Activated naive CD4-positive, alpha-beta T cell (primary cell): ENCODE results near the gene MYO10.

Experiments
- DNase-seq, 4 experiments: peaks; one replicate each; lab custom pipeline; 2025; lab: John Stamatoyannopoulos, UW

MYO10 gene

GRCh38 chr5:16943846-16944678 lies 8.0 kb upstream of the MYO10 start:
- no peak for DNase-seq

DNA sequence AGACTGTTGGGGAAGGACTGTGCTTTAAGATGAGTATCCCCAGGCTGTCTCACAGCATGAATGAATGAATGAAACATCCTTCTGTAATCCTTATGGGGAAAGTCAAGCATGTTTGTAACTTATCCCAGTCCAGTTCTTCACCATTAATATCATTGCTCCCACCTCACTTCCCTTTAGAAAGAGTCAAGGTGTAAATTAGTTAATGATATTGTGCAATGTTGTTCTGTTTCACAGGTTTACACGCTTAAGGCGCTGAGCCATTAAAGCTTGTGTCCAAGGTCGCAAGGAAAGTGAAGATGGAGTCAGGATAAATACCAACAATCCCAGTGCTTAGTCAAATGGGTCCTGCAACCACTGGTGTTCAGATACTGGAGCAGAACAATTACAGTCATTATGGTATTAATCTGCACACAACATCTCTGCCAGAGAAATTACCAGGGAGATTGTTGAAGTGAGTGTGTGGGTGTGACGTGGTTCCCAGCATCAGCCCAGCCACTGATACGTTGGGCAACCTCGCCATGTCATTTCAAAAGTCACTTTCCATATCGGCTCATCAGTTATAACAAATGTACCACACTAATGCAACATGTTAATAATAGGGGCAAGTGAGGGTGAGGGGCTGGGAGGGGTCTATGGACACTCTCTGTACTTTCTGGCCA lies 1.5 kb upstream of the MYO10 start:
- DNase-seq, result no peak

GRCh38 chr5:16936989-16937438 lies 926 bp upstream of the MYO10 start:
- DNase-seq, result no peak

DNA sequence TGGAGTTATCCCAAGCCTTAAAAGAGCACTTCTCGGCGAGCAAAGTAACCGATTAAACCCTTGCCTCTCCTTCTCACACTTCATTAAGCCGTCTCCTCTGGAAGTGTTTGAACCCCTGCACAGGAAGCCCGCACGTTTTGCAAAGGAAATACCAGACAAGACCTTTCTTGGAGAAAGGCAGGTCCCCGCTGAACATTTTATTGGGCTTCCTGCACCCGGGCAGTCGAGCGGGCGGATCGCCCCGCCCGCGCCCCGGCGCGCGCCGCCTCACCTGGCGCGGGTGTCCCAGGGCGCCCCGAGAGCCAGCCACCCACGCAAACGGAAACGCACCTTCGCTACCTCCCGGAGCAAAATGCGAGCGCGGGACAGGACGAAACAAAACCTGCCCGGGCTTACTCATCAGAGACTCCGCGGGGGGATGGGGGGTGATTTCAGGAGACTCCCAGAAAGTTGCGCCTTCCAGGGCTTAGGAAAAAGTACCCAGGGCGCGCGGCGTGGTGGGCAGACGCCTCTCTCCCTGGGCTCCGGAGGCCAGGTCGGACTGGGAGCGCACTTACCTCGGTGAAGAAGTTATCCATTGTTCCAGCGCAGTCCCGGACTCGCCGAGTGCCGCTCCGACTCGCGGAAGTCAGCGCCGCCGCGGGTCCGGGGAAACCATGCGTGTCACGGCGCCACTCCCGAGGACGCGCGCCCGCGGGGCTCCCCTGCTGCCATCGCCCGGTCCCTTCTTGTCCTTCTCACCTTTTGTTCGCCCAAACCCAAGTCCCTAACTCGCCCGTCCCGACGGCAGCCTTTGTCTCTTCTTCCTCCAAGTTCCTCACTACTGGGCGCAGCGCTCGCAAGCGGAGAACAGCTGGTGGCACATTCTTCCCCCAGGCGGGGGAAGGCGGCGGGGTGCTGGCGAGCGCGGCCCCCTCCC lies 598 bp downstream of the MYO10 start:
- DNase-seq, result no peak

GRCh38 chr5:16934677-16935153 lies 1.4 kb downstream of the MYO10 start:
- no peak for DNase-seq

DNA sequence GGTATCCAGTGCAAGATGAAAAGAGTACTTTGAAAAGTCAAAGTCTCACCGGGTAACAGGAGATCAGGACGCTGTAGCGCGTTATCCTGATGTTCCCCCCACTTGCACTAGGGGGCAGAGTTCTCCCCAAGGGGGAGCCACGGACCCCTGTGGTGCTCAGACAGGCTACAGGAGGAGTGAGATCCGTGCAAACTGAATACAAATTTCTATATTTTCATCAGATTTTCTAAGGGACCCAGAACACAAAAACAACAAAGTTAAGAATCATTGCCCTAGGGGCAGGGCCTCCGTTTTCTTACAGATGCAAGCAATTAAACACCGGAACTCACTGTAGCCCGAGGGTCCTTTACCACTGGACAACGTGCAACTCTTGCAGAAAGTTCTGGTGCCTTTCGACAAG lies 2.0 kb downstream of the MYO10 start:
- DNase-seq, result no peak

- no peak for DNase-seq
Measured at GRCh38 chr5:16933337-16933736, 2.8 kb downstream of the MYO10 start.

DNA sequence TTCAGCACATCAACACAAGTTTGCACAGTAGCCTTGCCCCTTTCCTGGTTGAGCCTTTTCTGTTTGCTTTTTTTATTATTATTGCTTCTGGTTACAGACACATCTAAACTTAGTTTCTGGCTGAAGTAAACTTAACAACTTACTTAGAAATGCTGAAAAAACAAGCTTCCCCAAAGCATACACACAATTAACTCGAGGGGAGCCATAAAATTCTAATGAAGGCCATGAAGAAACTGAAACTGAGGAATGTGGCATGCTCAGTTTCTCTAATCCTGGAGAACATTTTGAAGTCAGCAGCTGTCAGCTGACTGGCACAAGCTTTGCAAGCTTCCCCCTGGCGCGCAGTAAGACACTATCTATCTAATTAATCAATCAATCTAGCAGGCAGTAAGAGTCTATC lies 3.7 kb downstream of the MYO10 start:
- DNase-seq, result no peak

- no peak for DNase-seq
Measured at GRCh38 chr5:16931334-16932110, 4.6 kb downstream of the MYO10 start.

DNA sequence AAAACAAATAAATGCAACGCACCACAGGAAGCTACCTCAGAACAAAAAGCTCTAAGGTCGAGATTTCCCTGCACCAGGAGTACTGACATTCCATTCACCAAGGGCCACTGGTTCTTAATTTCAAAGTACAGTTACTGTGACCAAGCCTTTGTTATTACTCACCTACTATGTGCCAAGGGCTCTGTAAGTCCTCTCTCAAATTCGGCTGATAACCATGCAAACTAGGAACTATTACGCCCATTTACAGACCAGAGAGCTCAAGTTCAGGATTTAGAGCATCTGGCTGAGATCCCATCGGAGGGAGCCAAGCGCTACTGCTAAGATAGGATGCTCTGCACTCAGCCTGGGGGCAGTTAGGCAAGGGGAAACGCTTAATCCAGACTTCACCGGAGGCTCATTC lies 5.6 kb downstream of the MYO10 start:
- DNase-seq, result no peak

DNA sequence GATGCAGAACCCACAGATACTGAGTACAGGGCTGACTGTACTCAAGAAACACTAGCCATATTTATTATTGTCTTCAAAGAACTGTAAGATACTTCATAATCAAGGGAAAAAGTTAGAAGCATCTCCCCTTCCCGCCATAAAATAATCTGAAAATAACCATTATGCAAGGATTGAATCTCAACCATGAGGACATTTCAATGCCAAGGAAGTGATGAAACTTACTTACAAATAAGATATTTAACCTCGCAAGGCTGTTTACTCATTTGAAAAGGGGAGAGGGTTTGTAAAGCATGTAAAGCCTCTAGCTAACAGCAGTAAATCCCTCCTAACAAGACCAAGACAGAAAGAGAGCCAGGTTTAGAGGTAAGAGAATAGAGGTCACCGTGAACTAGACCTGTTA lies 6.3 kb downstream of the MYO10 start:
- no peak for DNase-seq

DNA sequence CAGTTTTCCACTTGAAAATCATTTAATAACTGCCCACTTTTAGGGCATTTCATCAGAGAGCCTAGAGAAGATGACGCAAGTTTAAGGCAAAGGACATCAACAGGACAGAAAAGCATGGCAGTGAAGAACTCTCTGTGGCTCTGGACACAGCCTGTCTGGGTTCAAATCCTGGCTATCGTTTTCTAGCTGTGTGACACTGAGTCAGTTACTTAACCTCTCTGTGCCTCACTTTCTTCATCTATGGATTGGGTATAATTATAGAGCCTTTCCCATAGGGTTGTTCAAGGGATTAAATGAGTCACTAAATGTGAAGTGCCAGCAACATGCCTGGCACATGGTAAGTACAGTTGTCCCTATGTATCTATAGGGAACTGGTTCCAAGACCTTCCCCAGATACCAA lies 6.7 kb downstream of the MYO10 start:
- DNase-seq, result no peak

GRCh38 chr5:16927613-16928012 lies 8.5 kb downstream of the MYO10 start:
- no peak for DNase-seq

DNA sequence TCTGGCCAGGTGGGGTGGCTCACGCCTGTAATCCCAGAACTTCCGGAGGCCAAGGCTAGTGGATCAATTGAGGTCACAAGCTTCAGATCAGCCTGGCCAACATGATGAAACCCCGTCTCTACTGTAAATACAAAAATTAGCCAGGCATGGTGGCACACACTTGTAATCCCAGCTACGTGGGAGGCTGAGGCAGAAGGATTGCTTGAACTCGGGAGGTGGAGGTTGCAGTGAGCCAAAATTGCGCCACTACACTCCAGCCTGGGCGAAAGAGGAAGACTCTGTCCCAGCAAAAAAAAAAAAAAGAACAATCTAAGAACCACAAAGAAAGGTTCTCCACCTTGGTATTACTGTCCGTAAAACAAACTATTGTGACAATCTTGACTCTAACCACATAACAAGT lies 9.7 kb downstream of the MYO10 start:
- DNase-seq, result no peak

DNA sequence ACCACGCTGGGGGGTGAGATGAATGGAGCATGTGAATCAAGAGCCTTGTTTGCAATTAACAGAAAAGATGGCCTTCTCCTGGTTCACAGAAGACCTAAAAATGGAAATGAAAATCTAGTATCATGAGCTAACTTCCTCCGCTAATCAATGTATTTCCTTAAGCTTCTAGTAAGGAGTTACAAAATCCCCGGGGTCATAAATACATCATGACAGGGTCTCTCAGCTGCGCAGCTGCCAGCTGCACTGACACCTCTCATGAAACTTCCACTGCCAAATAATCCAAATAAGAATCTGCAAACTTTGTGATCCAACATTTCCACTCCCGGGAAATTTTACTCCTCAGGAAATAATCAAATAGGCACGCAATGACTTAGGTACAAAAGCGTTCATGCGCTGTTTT lies 11.9 kb downstream of the MYO10 start:
- DNase-seq, result no peak

GRCh38 chr5:16922430-16922829 lies 13.7 kb downstream of the MYO10 start:
- DNase-seq, result no peak

GRCh38 chr5:16921211-16921610 lies 14.9 kb downstream of the MYO10 start:
- DNase-seq, result no peak

- no peak for DNase-seq
Measured at GRCh38 chr5:16920109-16920816, 15.8 kb downstream of the MYO10 start.

DNA sequence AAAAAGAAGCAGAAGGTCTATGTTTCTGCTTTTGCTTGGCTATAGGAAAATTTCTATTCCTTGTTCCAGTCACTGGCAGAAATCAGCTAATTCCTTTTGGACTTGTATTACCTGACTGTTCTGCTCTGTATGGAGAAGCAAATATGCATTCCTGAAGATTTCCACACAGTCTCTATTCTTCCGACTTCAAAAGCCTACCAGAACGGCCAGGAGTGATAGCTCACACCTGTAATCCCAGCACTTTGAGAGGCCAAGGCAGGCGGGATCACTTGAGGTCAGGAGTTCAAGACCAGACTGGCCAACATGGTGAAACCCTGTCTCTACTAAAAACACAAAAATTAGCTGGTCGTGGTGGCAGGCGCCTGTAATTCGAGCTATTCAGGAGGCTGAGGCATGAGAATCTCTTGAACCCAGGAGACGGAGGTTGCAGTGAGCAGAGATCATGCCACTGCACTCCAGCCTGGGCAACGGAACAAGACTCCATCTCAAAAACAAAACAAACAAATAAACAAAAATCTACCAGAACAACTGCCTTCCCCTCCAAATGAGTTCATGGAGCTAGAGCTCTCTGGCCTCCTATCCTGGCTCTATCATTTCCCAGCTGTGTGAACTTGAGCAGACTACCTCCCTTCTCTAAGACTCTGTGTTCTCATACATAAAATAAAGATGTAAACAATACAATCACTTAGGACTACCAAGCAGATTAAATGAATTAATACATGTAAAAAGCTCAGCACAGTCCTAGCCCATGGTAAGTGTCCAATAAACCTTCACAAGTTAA lies 17.0 kb downstream of the MYO10 start:
- DNase-seq, result no peak

GRCh38 chr5:16918156-16918555 lies 17.9 kb downstream of the MYO10 start:
- DNase-seq, result no peak
